Activated CD4-positive, alpha-beta T cell treated with anti-CD3 and anti-CD28 coated beads for 36 hours (primary cell): ENCODE data around the gene CEP55. TPM values are rescaled to one million over a fixed set of nuclear protein-coding genes. Genes with fewer than 3 reads are reported as not detected.
A peak's percentile ranks its signal among the peaks of the same experiment; 100 is the strongest.

Source experiments
- ATAC-seq: fragments of 200-7000 bp; cut with Tn5 transposase; one replicate; pipeline ENCODE4 v1.10.0; 2021; ENCODE audit warnings: mild to moderate bottlenecking, moderate library complexity
- CTCF ChIA-PET: fragments of 350-600 bp; sonication (Branson Sonifier 250); formaldehyde crosslinking; loops from one replicate; lab custom pipeline; 2021; ENCODE audit warnings: antibody characterized with exemption; lab: Charles Lee
- POLR2A ChIA-PET: fragments of 350-600 bp; sonication (Branson Sonifier 250); formaldehyde crosslinking; loops from one replicate; lab custom pipeline; 2021; ENCODE audit warnings: antibody characterized with exemption, inconsistent platforms; lab: Charles Lee
- DNase-seq: peaks from one replicate; pipeline ENCODE4 v3.0.0-alpha.2; 2020
- H3K27ac Mint-ChIP-seq: one replicate; pipeline ENCODE4 v1.8.0; 2021; ENCODE audit warnings: mixed read lengths
- H3K27me3 Mint-ChIP-seq: one replicate; pipeline ENCODE4 v1.8.0; 2021; ENCODE audit warnings: mixed read lengths
- H3K36me3 Mint-ChIP-seq: one replicate; pipeline ENCODE4 v1.8.0; 2021; ENCODE audit warnings: low read depth, mixed read lengths
- H3K4me1 Mint-ChIP-seq: one replicate; pipeline ENCODE4 v1.8.0; 2021; ENCODE audit warnings: mixed read lengths
- H3K4me3 Mint-ChIP-seq: one replicate; pipeline ENCODE4 v1.8.0; 2021; ENCODE audit warnings: mild to moderate bottlenecking, moderate library complexity, mixed read lengths
- H3K9me3 Mint-ChIP-seq: one replicate; pipeline ENCODE4 v1.8.0; 2021; ENCODE audit warnings: low read depth, mixed read lengths
- intact Hi-C, 2 experiments: fragments of 100-400 bp; cut with DNase I in 1 of 2; cut with micrococcal nuclease in 1 of 2; formaldehyde crosslinking; loops; one replicate each; pipeline versions ENCODE4 v1.14.2 to v1.15.1; 2022 to 2024; cut with DNase I, micrococcal nuclease
- total RNA-seq, 2 experiments: library from RNA; stranded (reverse); gene quantifications; one replicate each; pipeline ENCODE4 v1.2.3, GENCODE V29; 2021

The CEP55 gene
- total RNA-seq, 2 experiments from 2014 or later: 67.8 to 76.0 TPM

GRCh38 chr10:93469454-93469853, 27.0 kb upstream of the CEP55 start:
- no peaks in the 10 kb centered on the region for H3K27me3 Mint-ChIP-seq
- H3K4me3 Mint-ChIP-seq: no peak overlapping the region
- POLR2A ChIA-PET: no interaction called here
- peaks cover 13% of the 10 kb centered on the region for H3K36me3 Mint-ChIP-seq
- DNase-seq (no peak), ATAC-seq (no peak)
- H3K9me3 Mint-ChIP-seq: no peaks in the 10 kb centered on the region
- peaks cover 19% of the 10 kb centered on the region for H3K4me1 Mint-ChIP-seq
- CTCF ChIA-PET: interaction anchor here (1.2 to 2.9 kb wide), 2 partner anchors 13 to 94 kb away, joined by 4 to 13 read pairs; partner anchors contain the start of gene MYOF
- intact Hi-C loops: no loop called here
- H3K27ac Mint-ChIP-seq: no peak overlapping the region

- ATAC-seq: peak; percentile 93
- H3K36me3 Mint-ChIP-seq: peaks cover 13% of the 10 kb centered on the region
- H3K4me3 Mint-ChIP-seq: no peak overlapping the region
- H3K4me1 Mint-ChIP-seq: peaks cover 19% of the 10 kb centered on the region
- POLR2A ChIA-PET: interaction anchor here (0.7 kb wide), 1 partner anchor 73 kb away, joined by 3 read pairs; no protein-coding TSS in a partner anchor
- no peak for DNase-seq
- no peaks in the 10 kb centered on the region for H3K9me3 Mint-ChIP-seq
- no peaks in the 10 kb centered on the region for H3K27me3 Mint-ChIP-seq
- peak overlapping the region; percentile 39 for H3K27ac Mint-ChIP-seq
- intact Hi-C loops: loop anchor here in 1 of 2 experiments (1.0 kb wide), 1 partner anchor 11 kb away; the partner anchor contains the start of gene MYOF
- CTCF ChIA-PET: interaction anchor here (0.7 to 4.0 kb wide), 7 partner anchors 11 to 316 kb away, joined by 3 to 33 read pairs (median 5); partner anchors contain the start of gene MYOF
These were observed 25.2 kb upstream of the CEP55 start for GRCh38 chr10:93471110-93471651.

GRCh38 chr10:93473161-93473560, 23.3 kb upstream of the CEP55 start:
- Mint-ChIP-seq H3K4me1 (peaks cover 18% of the 10 kb centered on the region), H3K27me3 (no peaks in the 10 kb centered on the region), H3K9me3 (no peaks in the 10 kb centered on the region), H3K27ac (no peak overlapping the region), H3K4me3 (no peak overlapping the region), H3K36me3 (peaks cover 17% of the 10 kb centered on the region)
- ChIA-PET CTCF (interaction anchor here (0.6 to 4.0 kb wide), 4 partner anchors 9 to 96 kb away, joined by 3 to 33 read pairs (median 10); partner anchors contain the start of gene MYOF), POLR2A (no interaction called here)
- ATAC-seq (no peak), DNase-seq (no peak)
- intact Hi-C loops: no loop called here

GRCh38 chr10:93473804-93474472, 22.5 kb upstream of the CEP55 start:
- CTCF ChIA-PET: interaction anchor here (0.6 to 4.0 kb wide), 6 partner anchors 9 to 97 kb away, joined by 3 to 33 read pairs (median 3); partner anchors contain the start of gene MYOF
- H3K27me3 Mint-ChIP-seq: no peaks in the 10 kb centered on the region
- no peaks in the 10 kb centered on the region for H3K9me3 Mint-ChIP-seq
- ATAC-seq (no peak), DNase-seq (no peak)
- H3K4me3 Mint-ChIP-seq: no peak overlapping the region
- H3K36me3 Mint-ChIP-seq: peaks cover 13% of the 10 kb centered on the region
- H3K4me1 Mint-ChIP-seq: peaks cover 10% of the 10 kb centered on the region
- POLR2A ChIA-PET: no interaction called here
- H3K27ac Mint-ChIP-seq: no peak overlapping the region
- intact Hi-C loops: no loop called here

GRCh38 chr10:93475227-93475626, 21.2 kb upstream of the CEP55 start:
- Mint-ChIP-seq H3K36me3 (peaks cover 13% of the 10 kb centered on the region), H3K9me3 (no peaks in the 10 kb centered on the region), H3K27me3 (no peaks in the 10 kb centered on the region), H3K4me3 (no peak overlapping the region), H3K4me1 (peaks cover 13% of the 10 kb centered on the region), H3K27ac (no peak overlapping the region)
- intact Hi-C loops: no loop called here
- POLR2A ChIA-PET: no interaction called here
- CTCF ChIA-PET: interaction anchor here (0.8 to 3.8 kb wide), 3 partner anchors 10 to 98 kb away, joined by 3 to 18 read pairs (median 5); no protein-coding TSS in a partner anchor
- no peak for DNase-seq
- ATAC-seq: no peak

GRCh38 chr10:93475871-93476270, 20.5 kb upstream of the CEP55 start:
- Mint-ChIP-seq H3K4me1 (peaks cover 10% of the 10 kb centered on the region), H3K4me3 (no peak overlapping the region), H3K27me3 (no peaks in the 10 kb centered on the region), H3K27ac (no peak overlapping the region), H3K9me3 (no peaks in the 10 kb centered on the region), H3K36me3 (peaks cover 9% of the 10 kb centered on the region)
- ChIA-PET CTCF (interaction anchor here (0.7 to 3.8 kb wide), 5 partner anchors 11 to 587 kb away, joined by 3 to 18 read pairs (median 4); no protein-coding TSS in a partner anchor), POLR2A (no interaction called here)
- no peak for DNase-seq
- ATAC-seq: no peak
- intact Hi-C loops: no loop called here

GRCh38 chr10:93476756-93477155, 19.7 kb upstream of the CEP55 start:
- ChIA-PET CTCF (interaction anchor here (0.6 to 3.8 kb wide), 3 partner anchors 14 to 100 kb away, joined by 3 to 18 read pairs (median 4); no protein-coding TSS in a partner anchor), POLR2A (no interaction called here)
- H3K9me3 Mint-ChIP-seq: no peaks in the 10 kb centered on the region
- H3K36me3 Mint-ChIP-seq: peaks cover 8% of the 10 kb centered on the region
- DNase-seq: no peak
- no peak overlapping the region for H3K4me3 Mint-ChIP-seq
- H3K27ac Mint-ChIP-seq: no peak overlapping the region
- H3K27me3 Mint-ChIP-seq: no peaks in the 10 kb centered on the region
- ATAC-seq: no peak
- intact Hi-C loops: no loop called here
- peaks cover 13% of the 10 kb centered on the region for H3K4me1 Mint-ChIP-seq

GRCh38 chr10:93478873-93479272, 17.5 kb upstream of the CEP55 start:
- Mint-ChIP-seq H3K27me3 (peaks cover 4% of the 10 kb centered on the region), H3K36me3 (peaks cover 7% of the 10 kb centered on the region), H3K4me3 (no peak overlapping the region), H3K9me3 (no peaks in the 10 kb centered on the region), H3K4me1 (peaks cover 24% of the 10 kb centered on the region), H3K27ac (no peak overlapping the region)
- ChIA-PET POLR2A (no interaction called here), CTCF (interaction anchor here (0.6 to 12.7 kb wide), 2 partner anchors 61 to 102 kb away, joined by 3 to 378 read pairs; no protein-coding TSS in a partner anchor)
- intact Hi-C loops: no loop called here
- DNase-seq (no peak), ATAC-seq (no peak)

GRCh38 chr10:93481637-93482144, 14.7 kb upstream of the CEP55 start:
- CTCF ChIA-PET: interaction anchor here (0.7 to 12.7 kb wide), 32 partner anchors 9 to 611 kb away, joined by 3 to 378 read pairs (median 6); partner anchors contain the start of gene CEP55
- Mint-ChIP-seq H3K4me1 (peaks cover 24% of the 10 kb centered on the region), H3K27me3 (peaks cover 9% of the 10 kb centered on the region), H3K36me3 (peaks cover 4% of the 10 kb centered on the region), H3K9me3 (no peaks in the 10 kb centered on the region), H3K4me3 (peak overlapping the region; percentile 97), H3K27ac (peak overlapping the region; percentile 99)
- POLR2A ChIA-PET: interaction anchor here (1.0 to 2.5 kb wide), 5 partner anchors 14 to 110 kb away, joined by 3 to 15 read pairs (median 11); partner anchors contain the start of gene CEP55
- DNase-seq (no peak), ATAC-seq (no peak)
- intact Hi-C loops: loop anchor here (1.0 to 10.0 kb wide), 11 partner anchors 10 to 889 kb away; partner anchors contain the start of genes CEP55 (in 2 of the 2) and KIF11 (in 1 of the 2)

GRCh38 chr10:93482145-93482834, 14.1 kb upstream of the CEP55 start, which contains the start of gene MYOF:
Gene MYOF (minus strand): TSS chr10:93482334. CDS start chr10:93482194, 140 bp downstream.
- H3K36me3 Mint-ChIP-seq: peaks cover 1% of the 10 kb centered on the region
- H3K9me3 Mint-ChIP-seq: no peaks in the 10 kb centered on the region
- H3K27ac Mint-ChIP-seq: peak within 1 kb of the TSS; percentile 99

More at GRCh38 chr10:93482145-93482834, 14.1 kb upstream of the CEP55 start, which contains the start of gene MYOF:
- peak; percentile 79 for ATAC-seq
- Mint-ChIP-seq H3K4me1 (peaks cover 24% of the 10 kb centered on the region), H3K27me3 (peaks cover 9% of the 10 kb centered on the region), H3K4me3 (peak within 1 kb of the TSS; percentile 97)
- CTCF ChIA-PET: interaction anchor here (0.7 to 12.7 kb wide), 38 partner anchors 10 to 611 kb away, joined by 3 to 378 read pairs (median 6); partner anchors contain the start of gene CEP55
- DNase-seq: peak; percentile 68
- POLR2A ChIA-PET: interaction anchor here (0.8 to 2.5 kb wide), 6 partner anchors 14 to 110 kb away, joined by 3 to 15 read pairs (median 10); partner anchors contain the start of gene CEP55
- intact Hi-C loops: loop anchor here (1.0 to 10.0 kb wide), 11 partner anchors 11 to 890 kb away; partner anchors contain the start of genes CEP55 (in 2 of the 2) and KIF11 (in 1 of the 2)
